ENCODE results near the gene CDH12.
"Not testable (repeated sequence)": the region's sequence is repeated elsewhere in the genome, so short reads cannot be mapped to it uniquely, and the experiment has no call there.

The CDH12 gene

GRCh38 chr5:22776285-22776684 is 76.9 kb downstream of the CDH12 start:
- H3K9me2 ChIP-seq (ENCODE audit: low read depth, low read length): no peaks in the 10 kb centered on the region
- TF ChIP-seq EZH2 (IDR thresholded peaks at IDR 0.05; ENCODE audit: borderline replicate concordance, low read length): no peak
- no peak for TF ChIP-seq CTCF (IDR thresholded peaks at IDR 0.05; ENCODE audit: low read length)
- H2AFZ ChIP-seq (ENCODE audit: low read length): no peak overlapping the region
- H3F3A ChIP-seq (ENCODE audit: insufficient read depth, low read length): no peaks in the 10 kb centered on the region
- no peaks in the 10 kb centered on the region for H3K27me3 ChIP-seq (ENCODE audit: insufficient read depth, low read length)
- no peak overlapping the region for H3K27ac ChIP-seq (ENCODE audit: low read depth, low read length, poor library complexity, severe bottlenecking)
- H3K4me2 ChIP-seq (ENCODE audit: low read length): no peak overlapping the region
- H4K20me1 ChIP-seq (ENCODE audit: insufficient read depth, low read length): no peaks in the 10 kb centered on the region
- no peaks in the 10 kb centered on the region for H3K9me3 ChIP-seq (ENCODE audit: low read length)
- H3K4me1 ChIP-seq (ENCODE audit: insufficient read depth, low read length, severe bottlenecking): no peaks in the 10 kb centered on the region
- no peak overlapping the region for H3K4me3 ChIP-seq (ENCODE audit: low read depth, low read length, poor library complexity, severe bottlenecking)
- no peaks in the 10 kb centered on the region for H3K36me3 ChIP-seq (ENCODE audit: insufficient read depth, low read length)
- H3K9ac ChIP-seq (ENCODE audit: low read length): no peak overlapping the region
- no peaks in the 10 kb centered on the region for H3K79me2 ChIP-seq (ENCODE audit: insufficient read depth, low read length)

- not testable (repeated sequence) for H3K9me2 ChIP-seq (ENCODE audit: low read depth, low read length); H3K4me2 ChIP-seq (ENCODE audit: low read length); H3K4me3 ChIP-seq (ENCODE audit: low read depth, low read length, poor library complexity, severe bottlenecking); H3K27me3 ChIP-seq (ENCODE audit: insufficient read depth, low read length); H3K9me3 ChIP-seq (ENCODE audit: low read length); H3F3A ChIP-seq (ENCODE audit: insufficient read depth, low read length); H3K79me2 ChIP-seq (ENCODE audit: insufficient read depth, low read length); H3K9ac ChIP-seq (ENCODE audit: low read length); H3K36me3 ChIP-seq (ENCODE audit: insufficient read depth, low read length); H2AFZ ChIP-seq (ENCODE audit: low read length); H3K27ac ChIP-seq (ENCODE audit: low read depth, low read length, poor library complexity, severe bottlenecking); H3K4me1 ChIP-seq (ENCODE audit: insufficient read depth, low read length, severe bottlenecking); H4K20me1 ChIP-seq (ENCODE audit: insufficient read depth, low read length)
These were observed 78.9 kb downstream of the CDH12 start for GRCh38 chr5:22774214-22774613.

- Histone ChIP-seq H3K9ac (ENCODE audit: low read length) (no peak overlapping the region), H3K9me2 (ENCODE audit: low read depth, low read length) (no peaks in the 10 kb centered on the region), H3K27ac (ENCODE audit: low read depth, low read length, poor library complexity, severe bottlenecking) (no peak overlapping the region), H3K36me3 (ENCODE audit: insufficient read depth, low read length) (no peaks in the 10 kb centered on the region), H3K27me3 (ENCODE audit: insufficient read depth, low read length) (no peaks in the 10 kb centered on the region), H3K4me3 (ENCODE audit: low read depth, low read length, poor library complexity, severe bottlenecking) (no peak overlapping the region), H3K9me3 (ENCODE audit: low read length) (no peaks in the 10 kb centered on the region), H4K20me1 (ENCODE audit: insufficient read depth, low read length) (no peaks in the 10 kb centered on the region), H3K4me1 (ENCODE audit: insufficient read depth, low read length, severe bottlenecking) (no peaks in the 10 kb centered on the region), H3K79me2 (ENCODE audit: insufficient read depth, low read length) (no peaks in the 10 kb centered on the region), H2AFZ (ENCODE audit: low read length) (no peak overlapping the region), H3K4me2 (ENCODE audit: low read length) (no peak overlapping the region), H3F3A (ENCODE audit: insufficient read depth, low read length) (no peaks in the 10 kb centered on the region)
- TF ChIP-seq EZH2 (IDR thresholded peaks at IDR 0.05; ENCODE audit: borderline replicate concordance, low read length) (no peak), CTCF (IDR thresholded peaks at IDR 0.05; ENCODE audit: low read length) (no peak)
These were observed 88.4 kb downstream of the CDH12 start for GRCh38 chr5:22764736-22765135.

- Histone ChIP-seq H3K4me1 (ENCODE audit: insufficient read depth, low read length, severe bottlenecking) (no peaks in the 10 kb centered on the region), H3K36me3 (ENCODE audit: insufficient read depth, low read length) (no peaks in the 10 kb centered on the region), H3K4me2 (ENCODE audit: low read length) (no peak overlapping the region), H3K27ac (ENCODE audit: low read depth, low read length, poor library complexity, severe bottlenecking) (no peak overlapping the region), H2AFZ (ENCODE audit: low read length) (no peak overlapping the region), H4K20me1 (ENCODE audit: insufficient read depth, low read length) (no peaks in the 10 kb centered on the region), H3K4me3 (ENCODE audit: low read depth, low read length, poor library complexity, severe bottlenecking) (no peak overlapping the region), H3K9me2 (ENCODE audit: low read depth, low read length) (no peaks in the 10 kb centered on the region), H3K27me3 (ENCODE audit: insufficient read depth, low read length) (no peaks in the 10 kb centered on the region), H3K9me3 (ENCODE audit: low read length) (no peaks in the 10 kb centered on the region), H3K79me2 (ENCODE audit: insufficient read depth, low read length) (no peaks in the 10 kb centered on the region), H3F3A (ENCODE audit: insufficient read depth, low read length) (no peaks in the 10 kb centered on the region), H3K9ac (ENCODE audit: low read length) (no peak overlapping the region)
- no peak for TF ChIP-seq CTCF (IDR thresholded peaks at IDR 0.05; ENCODE audit: low read length)
- TF ChIP-seq EZH2 (IDR thresholded peaks at IDR 0.05; ENCODE audit: borderline replicate concordance, low read length): no peak
These were observed 95.4 kb downstream of the CDH12 start for GRCh38 chr5:22757776-22758175.

Measured in OCI-LY1 (cell line).